ENCODE results near the gene SPACA9.

Gene SPACA9

DNA sequence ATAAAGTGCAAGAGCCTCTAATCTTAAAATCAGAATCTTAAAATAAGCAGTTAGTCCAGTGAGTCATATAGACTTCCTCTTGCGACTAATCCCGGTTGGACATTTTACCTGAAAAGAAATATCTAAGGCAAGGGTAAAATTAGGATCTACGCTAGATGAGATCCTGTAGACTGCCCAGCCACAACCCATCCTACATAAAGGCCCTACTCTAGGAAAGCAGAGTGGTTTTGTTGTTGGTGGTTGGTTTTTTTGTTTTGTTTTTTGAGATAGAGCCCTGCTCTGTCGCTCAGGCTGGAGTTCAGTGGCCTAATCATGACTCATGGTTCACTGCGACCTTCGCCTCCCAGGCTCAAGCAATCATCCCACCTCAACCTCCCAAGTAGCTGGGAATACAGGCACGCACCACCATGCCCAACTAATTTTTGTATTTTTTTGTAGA lies 58.8 kb downstream of the SPACA9 start:
- Histone ChIP-seq H3K36me3 (ENCODE audit: control insufficient read depth, insufficient read depth, low read length) (no peaks in the 10 kb centered on the region; the same call in 1 of the 2 replicates), H3K9me3 (ENCODE audit: control insufficient read depth, insufficient read depth, low read length) (no peaks in the 10 kb centered on the region), H3K27ac (ENCODE audit: low read length) (no peak overlapping the region), H3K27me3 (ENCODE audit: control insufficient read depth, insufficient read depth, low read length) (no peaks in the 10 kb centered on the region), H3K4me1 (ENCODE audit: control insufficient read depth, insufficient read depth, low read length) (no peaks in the 10 kb centered on the region), H3K4me3 (ENCODE audit: low read length) (no peak overlapping the region)
- no CpG with 5 or more reads among the region's 7 CpGs for WGBS (ENCODE audit: insufficient coverage, insufficient read length)
- DNase-seq (ENCODE audit: low read depth, low spot score), result no peak

DNA sequence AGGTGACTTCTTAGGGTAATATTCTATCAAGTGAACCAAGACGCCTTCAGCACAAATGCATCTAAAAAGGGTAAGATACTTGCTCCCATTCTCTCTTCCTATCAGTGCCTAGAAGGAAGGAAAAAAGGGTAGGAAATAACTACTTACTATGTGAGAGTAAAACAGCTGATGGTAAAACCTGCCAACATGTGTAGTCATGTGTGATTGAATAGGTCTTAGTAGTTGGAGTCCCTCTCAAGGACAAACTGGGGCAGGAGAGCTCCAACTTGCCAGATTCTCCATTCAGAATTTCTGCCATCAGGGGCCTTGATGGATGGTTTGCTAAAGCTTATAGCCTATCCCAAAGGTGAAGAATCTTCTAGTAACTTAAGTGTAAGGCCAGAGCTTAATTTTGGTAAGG lies 60.5 kb downstream of the SPACA9 start:
- Histone ChIP-seq H3K27me3 (ENCODE audit: control insufficient read depth, insufficient read depth, low read length) (no peaks in the 10 kb centered on the region), H3K4me3 (ENCODE audit: low read length) (no peak overlapping the region), H3K4me1 (ENCODE audit: control insufficient read depth, insufficient read depth, low read length) (no peaks in the 10 kb centered on the region), H3K27ac (ENCODE audit: low read length) (no peak overlapping the region), H3K9me3 (ENCODE audit: control insufficient read depth, insufficient read depth, low read length) (no peaks in the 10 kb centered on the region), H3K36me3 (ENCODE audit: control insufficient read depth, insufficient read depth, low read length) (no peaks in the 10 kb centered on the region)
- no CpG with 5 or more reads among the region's 1 CpG for WGBS (ENCODE audit: insufficient coverage, insufficient read length)
- no peak for DNase-seq (ENCODE audit: low read depth, low spot score)
